Measurements from ENCODE around the gene CELA1.

- TF ChIP-seq EZH2 (IDR thresholded peaks at IDR 0.05; ENCODE audit: insufficient read depth, poor library complexity, severe bottlenecking) (no peak), EZH2phosphoT487 (IDR thresholded peaks at IDR 0.05; ENCODE audit: insufficient read depth, low read depth) (no peak)
These were observed 798 bp downstream of the CELA1 start for GRCh38 chr12:51345681-51346080.
